Endodermal cell (in vitro differentiated cells): ENCODE measurements around the gene AUTS2. TPM values are rescaled to one million over a fixed set of nuclear protein-coding genes. Genes with fewer than 3 reads are reported as not detected.

Experiments
- DNase-seq: peaks from one replicate; pipeline ENCODE4 v3.0.0-alpha.2; 2017
- H3K27ac ChIP-seq: 2 replicates; pipeline ENCODE4 v1.5.1; 2013; ENCODE audit warnings: mild to moderate bottlenecking, low read depth, low read length, moderate library complexity
- H3K27me3 ChIP-seq: 2 replicates; pipeline ENCODE4 v1.6.1; 2013; ENCODE audit warnings: mild to moderate bottlenecking, low read length, moderate library complexity; ENCODE audit not compliant: insufficient read depth, control insufficient read depth, poor library complexity, severe bottlenecking
- H3K36me3 ChIP-seq: 2 replicates; pipeline ENCODE4 v1.7.0; 2013; ENCODE audit warnings: mild to moderate bottlenecking, low read length, moderate library complexity; ENCODE audit not compliant: control insufficient read depth, insufficient read depth
- H3K4me1 ChIP-seq: one replicate; pipeline ENCODE4 v1.7.0; 2013; ENCODE audit warnings: low read length; ENCODE audit not compliant: control insufficient read depth, insufficient read depth
- H3K4me3 ChIP-seq: 2 replicates; pipeline ENCODE4 v1.5.1; 2013; ENCODE audit warnings: mild to moderate bottlenecking, low read length, moderate library complexity
- H3K9ac ChIP-seq: 2 replicates; pipeline ENCODE4 v1.6.1; 2013; ENCODE audit warnings: mild to moderate bottlenecking, low read length, moderate library complexity; ENCODE audit not compliant: poor library complexity, severe bottlenecking; ENCODE audit errors: extremely low read depth
- H3K9me3 ChIP-seq: 2 replicates; pipeline ENCODE4 v1.6.1; 2013; ENCODE audit warnings: mild to moderate bottlenecking, low read length, moderate library complexity; ENCODE audit not compliant: control insufficient read depth
- H3K27ac Mint-ChIP-seq: 2 replicates; pipeline ENCODE4 v1.8.0; 2020; ENCODE audit warnings: mixed read lengths
- H3K27me3 Mint-ChIP-seq: 2 replicates; pipeline ENCODE4 v1.8.0; 2021; ENCODE audit warnings: mild to moderate bottlenecking, mixed read lengths; ENCODE audit not compliant: insufficient read depth
- H3K36me3 Mint-ChIP-seq: 2 replicates; pipeline ENCODE4 v1.8.0; 2020; ENCODE audit warnings: low read depth, mixed read lengths
- H3K4me1 Mint-ChIP-seq: 2 replicates; pipeline ENCODE4 v1.8.0; 2020; ENCODE audit warnings: mixed read lengths
- H3K4me3 Mint-ChIP-seq: 2 replicates; pipeline ENCODE4 v1.8.0; 2020; ENCODE audit warnings: mild to moderate bottlenecking, moderate library complexity, mixed read lengths
- H3K9me3 Mint-ChIP-seq: 2 replicates; pipeline ENCODE4 v1.8.0; 2020; ENCODE audit warnings: mild to moderate bottlenecking, mixed read lengths
- CTCF ChIP-seq: fragments of 200-600 bp; sonication (generic); conservative IDR thresholded peaks from 2 replicates; pipeline ENCODE4 v1.5.0; 2021; ENCODE audit warnings: antibody characterized with exemption, mild to moderate bottlenecking
- WGBS, 2 experiments: methylation state at CpG; one replicate each; pipeline versions ENCODE4 v1.1.5 to v1.1.7; 2013; ENCODE audit warnings: missing lambda C conversion rate in 2 of 2, mixed read lengths in 1 of 2; ENCODE audit not compliant: insufficient coverage in 1 of 2, insufficient read length in 1 of 2; 5-methylcytosine and 5-hydroxymethylcytosine counted together
- total RNA-seq, 2 donors: library from RNA; stranded (reverse); fragmentation: NEBNext Ultra II Directional in 1 of 2; extraction: Animal tissue kit (Norgen Biotek cat#: 25700) in 1 of 2; gene quantifications; 2 replicates in 1 of 2; 3 replicates in 1 of 2; pipeline ENCODE4 v1.2.1, GENCODE V29; 2021

AUTS2 gene
- total RNA-seq, 2 donors from 2014 or later: 76.8 to 106 TPM

- WGBS, 2 experiments: 90 to 100% methylated on average over 2 of the region's 2 CpGs
- H3K9ac ChIP-seq: no peak overlapping the region
- H3K9me3 ChIP-seq: no peaks in the 10 kb centered on the region
- Mint-ChIP-seq H3K36me3 (no peaks in the 10 kb centered on the region), H3K4me3 (no peak overlapping the region), H3K9me3 (no peaks in the 10 kb centered on the region), H3K4me1 (peaks cover 37% of the 10 kb centered on the region), H3K27ac (no peak overlapping the region), H3K27me3 (no peaks in the 10 kb centered on the region)
- no peak for TF ChIP-seq CTCF
- H3K27ac ChIP-seq: no peak overlapping the region
- DNase-seq: no peak
- no peaks in the 10 kb centered on the region for H3K36me3 ChIP-seq
- H3K4me3 ChIP-seq: no peak overlapping the region
- H3K27me3 ChIP-seq: no peaks in the 10 kb centered on the region
- H3K4me1 ChIP-seq: peaks cover 21% of the 10 kb centered on the region
These were observed 198.1 kb downstream of the AUTS2 start for GRCh38 chr7:69796416-69796815.

DNA sequence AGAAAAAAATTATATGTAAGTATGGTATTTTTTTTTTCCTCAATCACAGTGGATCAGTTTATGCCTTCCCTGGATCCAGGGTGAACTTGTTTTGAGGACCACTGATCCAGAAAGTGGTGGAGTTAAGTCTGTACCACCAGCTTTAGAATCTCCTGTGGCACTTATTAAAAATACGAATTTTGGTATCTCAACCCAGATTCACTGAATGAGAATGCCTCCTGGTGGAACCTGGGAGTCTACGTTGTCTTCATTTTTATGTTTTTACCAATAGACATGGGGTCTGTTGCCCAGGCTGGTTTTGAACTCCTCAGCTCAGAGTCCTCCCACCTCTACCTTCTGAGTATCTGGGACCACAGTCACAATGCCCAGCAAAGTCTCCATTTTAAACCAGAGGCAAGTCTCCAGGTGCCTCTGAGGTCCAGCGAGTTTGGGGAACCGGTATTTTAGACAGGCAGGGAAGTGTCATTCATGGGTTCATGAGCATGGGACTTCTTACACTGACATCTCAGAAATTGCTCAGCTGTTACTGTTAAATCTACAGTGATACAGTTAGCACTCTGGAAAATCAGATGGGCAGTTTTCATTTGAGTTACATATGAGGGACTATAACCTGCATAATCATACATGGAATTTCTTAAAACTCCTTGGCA, 200.9 kb downstream of the AUTS2 start:
- H3K27me3 Mint-ChIP-seq: no peaks in the 10 kb centered on the region
- H3K27ac ChIP-seq: no peak overlapping the region
- H3K9me3 Mint-ChIP-seq: no peaks in the 10 kb centered on the region
- 88 to 93% methylated on average over 3 to 4 of the region's 4 CpGs for WGBS, 2 experiments
- TF ChIP-seq CTCF: no peak
- no peaks in the 10 kb centered on the region for H3K36me3 ChIP-seq
- no peaks in the 10 kb centered on the region for H3K27me3 ChIP-seq
- no peak overlapping the region for H3K9ac ChIP-seq
- H3K4me1 ChIP-seq: peaks cover 32% of the 10 kb centered on the region
- H3K4me3 Mint-ChIP-seq: no peak overlapping the region
- H3K27ac Mint-ChIP-seq: peak overlapping the region; percentile 30
- peaks cover 46% of the 10 kb centered on the region for H3K4me1 Mint-ChIP-seq
- no peaks in the 10 kb centered on the region for H3K36me3 Mint-ChIP-seq
- DNase-seq: peak; percentile 31
- no peak overlapping the region for H3K4me3 ChIP-seq
- no peaks in the 10 kb centered on the region for H3K9me3 ChIP-seq

DNA sequence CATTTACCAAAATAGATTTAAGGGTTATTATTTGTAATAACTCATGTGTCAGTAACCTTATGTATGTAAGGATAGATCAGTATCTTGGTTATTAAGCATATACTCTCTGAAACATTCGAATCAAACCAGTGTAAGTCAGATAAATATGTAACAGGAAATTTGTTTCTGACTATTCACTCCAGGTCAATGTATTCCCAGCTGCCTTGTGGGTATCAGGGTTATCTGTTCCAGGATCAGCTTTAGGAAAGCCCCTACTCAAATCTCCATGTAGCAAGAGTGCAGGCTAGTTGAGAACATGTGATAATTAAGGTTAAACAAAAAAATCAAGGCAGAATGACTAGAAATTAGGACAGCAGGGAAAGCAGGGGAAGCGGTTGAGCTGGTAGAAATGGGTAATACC, 201.7 kb downstream of the AUTS2 start:
- peak overlapping the region; percentile 33 for H3K9ac ChIP-seq
- Mint-ChIP-seq H3K27ac (peak overlapping the region; percentile 32), H3K4me1 (peaks cover 54% of the 10 kb centered on the region), H3K36me3 (no peaks in the 10 kb centered on the region), H3K4me3 (no peak overlapping the region), H3K9me3 (no peaks in the 10 kb centered on the region), H3K27me3 (no peaks in the 10 kb centered on the region)
- no peaks in the 10 kb centered on the region for H3K9me3 ChIP-seq
- TF ChIP-seq CTCF: no peak
- H3K27ac ChIP-seq: no peak overlapping the region
- H3K36me3 ChIP-seq: no peaks in the 10 kb centered on the region
- H3K4me1 ChIP-seq: peaks cover 36% of the 10 kb centered on the region
- H3K4me3 ChIP-seq: peak overlapping the region; percentile 47
- no peak for DNase-seq
- 91 to 100% methylated on average over 2 of the region's 2 CpGs for whole genome bisulfite sequencing, 2 experiments
- no peaks in the 10 kb centered on the region for H3K27me3 ChIP-seq
